HG03175 (cell line): ENCODE data around the gene FHDC1.

ENCODE experiments used
- ATAC-seq: cut with Tn5 transposase; IDR thresholded peaks from one replicate; pipeline ENCODE4 v1.9.1; 2021; ENCODE audit warnings: mild to moderate bottlenecking, moderate library complexity; ENCODE audit not compliant: unreplicated experiment

Gene FHDC1

DNA sequence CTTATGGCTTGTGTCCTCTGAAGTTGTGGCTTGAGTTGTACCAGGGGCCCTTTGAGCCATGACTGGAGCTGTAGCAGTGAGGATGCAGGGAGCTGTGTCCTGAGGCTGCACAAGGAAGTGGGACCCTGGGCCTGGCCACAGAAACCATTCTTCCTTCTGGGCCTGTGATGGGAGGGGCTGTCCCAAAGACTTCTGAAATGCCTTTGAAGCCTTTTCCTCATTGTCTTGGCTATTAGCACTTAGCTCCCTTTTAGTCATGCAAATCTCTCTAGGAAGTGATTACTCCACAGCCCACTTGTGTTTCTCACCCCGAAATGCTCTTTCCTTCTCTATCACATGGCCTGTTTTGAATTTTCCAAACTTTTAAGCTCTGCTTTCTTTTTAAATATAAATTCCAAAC is 92.4 kb downstream of the FHDC1 start:
- ATAC-seq: no peak
